K562 (cell line): ENCODE measurements around the gene ENOX2. TPM values are rescaled to one million over a fixed set of nuclear protein-coding genes. Genes with fewer than 3 reads are reported as not detected.

Experiments
- ATAC-seq: fragments of 200-7000 bp; cut with Tn5 transposase; 3 replicates; pipeline ENCODE4 v1.9.1; 2020; ENCODE audit warnings: moderate library complexity
- BruUV-seq: library from RNA; stranded (reverse); fragments of 400-500 nt; replicated peaks from 2 replicates; lab custom pipeline; 2021; lab: Mats Ljungman, UMichigan
- CTCF ChIA-PET: fragments of 300-600 bp; formaldehyde crosslinking; extraction: SDS; loops from one replicate; lab custom pipeline; 2021; ENCODE audit warnings: low intra/inter-chr PET ratio; lab: Yijun Ruan, JAX
- POLR2A ChIA-PET: fragments of 300-600, 350-650 bp; sonication (Branson Sonifier 250); formaldehyde crosslinking; extraction: SDS; loops from one replicate; lab custom pipeline; 2021; ENCODE audit warnings: antibody characterized with exemption, inconsistent platforms; lab: Yijun Ruan, JAX
- DNase-seq, 4 experiments: peaks; one replicate each; pipeline versions ENCODE4 v3.0.0 to v3.0.0-alpha.2; 2011 to 2018; ENCODE audit warnings: low spot score in 3 of 4, mixed read lengths in 3 of 4; ENCODE audit errors: extremely low read depth in 1 of 4
- FAIRE-seq: peaks from 2 replicates; lab custom pipeline; 2011; peaks lifted over from hg19 to GRCh38; lab: Jason Lieb, UNC
- H2AFZ ChIP-seq: 2 replicates; pipeline ENCODE4 v1.6.0; 2011; ENCODE audit warnings: low read depth, low read length, control low read depth, inconsistent platforms
- H3K27ac ChIP-seq: fragments of 200-600 bp; 3 replicates; pipeline ENCODE4 v1.8.0; 2011; ENCODE audit warnings: low read depth, mild to moderate bottlenecking, control low read depth, inconsistent platforms, low read length, moderate library complexity, mixed read lengths; ENCODE audit errors: extremely low read depth
- H3K27me3 ChIP-seq, 2 experiments: fragments of 300-600 bp in 1 of 2; 2 replicates in 1 of 2; 3 replicates in 1 of 2; pipeline versions ENCODE4 v1.6.0 to v1.8.0; 2011; ENCODE audit warnings: inconsistent platforms in 2 of 2, low read length in 2 of 2, mild to moderate bottlenecking in 1 of 2, mixed read lengths in 1 of 2, moderate library complexity in 1 of 2; ENCODE audit not compliant: control insufficient read depth in 2 of 2, insufficient read depth in 2 of 2
- H3K36me3 ChIP-seq: fragments of 300-600 bp; 3 replicates; pipeline ENCODE4 v1.8.0; 2011; ENCODE audit warnings: mild to moderate bottlenecking, low read length, inconsistent platforms; ENCODE audit not compliant: control insufficient read depth, insufficient read depth
- H3K4me1 ChIP-seq, 2 experiments: fragments of 200-600 bp in 1 of 2; replicated peaks in 1 of 2; 2 replicates in 1 of 2; 3 replicates in 1 of 2; pipeline versions ENCODE4 v1.5.1 to v1.8.0; 2011; ENCODE audit warnings: inconsistent platforms in 2 of 2, low read length in 2 of 2, mild to moderate bottlenecking in 1 of 2, mixed read lengths in 1 of 2, moderate library complexity in 1 of 2; ENCODE audit not compliant: control insufficient read depth in 2 of 2, insufficient read depth in 2 of 2
- H3K4me2 ChIP-seq: 2 replicates; pipeline ENCODE4 v1.6.1; 2011; ENCODE audit warnings: low read length, control low read depth, inconsistent platforms, mixed read lengths; ENCODE audit not compliant: insufficient read depth
- H3K4me3 ChIP-seq: fragments of 200-600 bp; sonication (generic), shearing (Covaris generic); 2 replicates; pipeline ENCODE4 v1.5.1; 2016; ENCODE audit warnings: control low read depth, inconsistent platforms
- H3K79me2 ChIP-seq: fragments of 200-600 bp; 3 replicates; pipeline ENCODE4 v1.8.0; 2011; ENCODE audit warnings: low read length, inconsistent platforms; ENCODE audit not compliant: control insufficient read depth, insufficient read depth
- H3K9ac ChIP-seq, 2 experiments: 2 replicates each; pipeline versions ENCODE4 v1.6.0 to v1.6.1; 2011; ENCODE audit warnings: low read depth in 2 of 2, low read length in 2 of 2, control low read depth in 1 of 2, inconsistent platforms in 1 of 2, mild to moderate bottlenecking in 1 of 2, mixed read lengths in 1 of 2; ENCODE audit not compliant: insufficient read depth in 1 of 2
- H3K9me1 ChIP-seq: one replicate; pipeline ENCODE4 v1.6.0; 2011; ENCODE audit warnings: inconsistent platforms, mild to moderate bottlenecking, low read length, moderate library complexity; ENCODE audit not compliant: control insufficient read depth, insufficient read depth
- H3K9me3 ChIP-seq: replicated peaks from 2 replicates; pipeline ENCODE4 v1.5.1; 2011; ENCODE audit warnings: low read depth, low read length, inconsistent platforms; ENCODE audit not compliant: control insufficient read depth, insufficient read depth
- H4K20me1 ChIP-seq: replicated peaks from 2 replicates; pipeline ENCODE4 v1.6.1; 2011; ENCODE audit warnings: low read length, inconsistent platforms, mixed read lengths; ENCODE audit not compliant: control insufficient read depth, insufficient read depth
- BHLHE40 ChIP-seq: IDR thresholded peaks from 2 replicates; pipeline ENCODE4 v1.6.1; 2011; ENCODE audit warnings: low read length, improper control_type of control experiment
- HIVEP1 ChIP-seq: fragments of 250-450 bp; sonication (Bioruptor Pico); IDR thresholded peaks from 2 replicates; pipeline ENCODE4 v1.4.0; 2020; ENCODE audit warnings: mild to moderate bottlenecking
- MYC ChIP-seq, 2 experiments: fragments of 250-450 bp in 1 of 2; sonication (Bioruptor Pico) in 1 of 2; IDR thresholded peaks; 2 replicates each; pipeline versions ENCODE4 v1.5.1 to v1.6.1; 2012 to 2021; ENCODE audit warnings: low read depth in 2 of 2, borderline replicate concordance in 1 of 2, improper control_type of control experiment in 1 of 2, low read length in 1 of 2, mild to moderate bottlenecking in 1 of 2, moderate library complexity in 1 of 2
- ZNF146 ChIP-seq: IDR thresholded peaks from one replicate; pipeline ENCODE4 v1.6.1; 2018; ENCODE audit warnings: missing compliant biosample characterization; ENCODE audit not compliant: unreplicated experiment
- ZNF282 ChIP-seq: sonication (generic); formaldehyde crosslinking; IDR thresholded peaks from 2 replicates; pipeline ENCODE4 v1.8.1; 2023; ENCODE audit warnings: missing genetic modification reagents
- ZNF347 ChIP-seq: fragments of 450-650 bp; formaldehyde crosslinking; IDR thresholded peaks from 2 replicates; pipeline ENCODE4 v1.4.0; 2020; ENCODE audit warnings: low read depth, mild to moderate bottlenecking, moderate library complexity
- ZNF668 ChIP-seq: fragments of 250-450 bp; sonication (Bioruptor Pico); IDR thresholded peaks from 2 replicates; pipeline ENCODE4 v1.8.0; 2022; ENCODE audit warnings: mild to moderate bottlenecking, inconsistent platforms
- ZNF707 ChIP-seq: fragments of 250-450 bp; sonication (Bioruptor Pico); conservative IDR thresholded peaks from 2 replicates; pipeline ENCODE4 v1.8.0; 2022; ENCODE audit warnings: inconsistent platforms, mild to moderate bottlenecking, moderate library complexity
- ZSCAN29 ChIP-seq: fragments of 450-650 bp; IDR thresholded peaks from 2 replicates; pipeline ENCODE4 v1.6.1; 2017
- in situ Hi-C: fragments of 300-500 bp; cut with MboI; formaldehyde crosslinking; loops from 4 replicates; pipeline ENCODE4 v1.15.0; 2018; ENCODE audit warnings: inconsistent platforms, mixed read lengths
- intact Hi-C: fragments of 100-400 bp; cut with micrococcal nuclease; formaldehyde crosslinking; loops from 2 replicates; pipeline ENCODE4 v1.14.2; 2022
- polyA plus RNA-seq, 8 experiments: library from polyadenylated mRNA; depleted of rRNA in 4 of 8; stranded (reverse) in 5 of 8; unstranded in 3 of 8; fragments of >200 nt; fragmentation: Nextera tagmentation in 2 of 8; fragmentation: Illumina TruSeq in 1 of 8; extraction: Ambion mirVana in 2 of 8; extraction: Trizol in 1 of 8; gene quantifications; 2 replicates each; pipeline versions ENCODE4 v1.2.1 to v1.2.3, GENCODE V29; 2011 to 2014; ENCODE audit warnings: inconsistent platforms in 1 of 8, missing spikeins in 1 of 8
- total RNA-seq, 7 experiments: library from RNA; depleted of rRNA in 6 of 7; stranded (reverse); fragments of >200 nt in 6 of 7; fragmentation: Illumina TruSeq in 2 of 7; extraction: Trizol in 2 of 7; gene quantifications; 2 replicates each; pipeline versions ENCODE4 v1.2.1 to v1.2.3, GENCODE V29; 2011 to 2021; ENCODE audit warnings: low replicate concordance in 1 of 7
- TF ChIP-seq, protein P1 (sequence below): fragments of 250-450 bp; sonication (Bioruptor Pico); IDR thresholded peaks from 2 replicates; pipeline ENCODE4 v1.8.0; 2021; ENCODE audit warnings: mild to moderate bottlenecking, moderate library complexity
- TF ChIP-seq, protein P2 (sequence below): sonication (generic); formaldehyde crosslinking; IDR thresholded peaks from 2 replicates; pipeline ENCODE4 v1.8.0; 2022; ENCODE audit warnings: mild to moderate bottlenecking, low read depth, missing genetic modification reagents

Gene ENOX2
- total and polyA plus RNA-seq, 9 of the 15 experiments (the other 6 are each of a cell fraction or from before 2014, with no cell fraction given) = 6.1 to 24.0 (median 13.8) TPM

DNA sequence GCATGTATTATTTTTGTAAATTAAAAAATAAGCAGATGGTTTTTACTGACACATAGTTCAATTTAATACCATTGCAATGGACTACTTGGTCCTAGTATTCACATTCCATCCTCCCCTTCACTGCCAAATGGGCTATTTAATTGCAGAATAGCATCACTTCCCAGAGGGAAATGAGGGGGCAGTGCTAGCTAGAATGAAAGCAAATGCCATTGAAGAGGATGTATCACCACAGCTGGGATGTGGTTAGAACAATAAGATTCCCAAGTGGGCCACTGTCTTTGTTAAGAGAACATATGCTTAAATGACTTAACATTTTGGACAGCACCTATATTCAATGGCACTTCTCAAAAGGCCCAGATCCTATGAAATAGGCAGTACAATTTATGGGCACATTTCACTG lies 276.5 kb downstream of the ENOX2 start:
- FAIRE-seq = no peak
- H3K9me1 ChIP-seq = no peaks in the 10 kb centered on the region
- TF ChIP-seq ZNF347 (CRISPR knock-in tag) (no peak), ZNF146 (CRISPR knock-in tag) (no peak), MYC (IDR thresholded peaks at IDR 0.05; ENCODE audit: low read depth, low read length) (no peak), MYC (CRISPR knock-in tag; IDR thresholded peaks at IDR 0.05; ENCODE audit: borderline replicate concordance, low read depth) (no peak), HIVEP1 (CRISPR knock-in tag) (no peak), ZNF668 (CRISPR knock-in tag) (no peak), ZNF282 (no peak), ZNF707 (CRISPR knock-in tag) (no peak), ZSCAN29 (no peak), BHLHE40 (no peak)
- TF ChIP-seq, protein P1, sequence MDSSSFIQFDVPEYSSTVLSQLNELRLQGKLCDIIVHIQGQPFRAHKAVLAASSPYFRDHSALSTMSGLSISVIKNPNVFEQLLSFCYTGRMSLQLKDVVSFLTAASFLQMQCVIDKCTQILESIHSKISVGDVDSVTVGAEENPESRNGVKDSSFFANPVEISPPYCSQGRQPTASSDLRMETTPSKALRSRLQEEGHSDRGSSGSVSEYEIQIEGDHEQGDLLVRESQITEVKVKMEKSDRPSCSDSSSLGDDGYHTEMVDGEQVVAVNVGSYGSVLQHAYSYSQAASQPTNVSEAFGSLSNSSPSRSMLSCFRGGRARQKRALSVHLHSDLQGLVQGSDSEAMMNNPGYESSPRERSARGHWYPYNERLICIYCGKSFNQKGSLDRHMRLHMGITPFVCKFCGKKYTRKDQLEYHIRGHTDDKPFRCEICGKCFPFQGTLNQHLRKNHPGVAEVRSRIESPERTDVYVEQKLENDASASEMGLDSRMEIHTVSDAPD (CRISPR knock-in tag) = no peak
- TF ChIP-seq, protein P2, sequence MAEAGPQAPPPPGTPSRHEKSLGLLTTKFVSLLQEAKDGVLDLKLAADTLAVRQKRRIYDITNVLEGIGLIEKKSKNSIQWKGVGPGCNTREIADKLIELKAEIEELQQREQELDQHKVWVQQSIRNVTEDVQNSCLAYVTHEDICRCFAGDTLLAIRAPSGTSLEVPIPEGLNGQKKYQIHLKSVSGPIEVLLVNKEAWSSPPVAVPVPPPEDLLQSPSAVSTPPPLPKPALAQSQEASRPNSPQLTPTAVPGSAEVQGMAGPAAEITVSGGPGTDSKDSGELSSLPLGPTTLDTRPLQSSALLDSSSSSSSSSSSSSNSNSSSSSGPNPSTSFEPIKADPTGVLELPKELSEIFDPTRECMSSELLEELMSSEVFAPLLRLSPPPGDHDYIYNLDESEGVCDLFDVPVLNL (CRISPR knock-in tag) = no peak
- ChIA-PET POLR2A (no interaction called here), CTCF (no interaction called here)
- no peak for DNase-seq
- H3K9ac ChIP-seq = no peak overlapping the region
- intact Hi-C loops = no loop called here
- H3K79me2 ChIP-seq = no peaks in the 10 kb centered on the region
- H3K4me2 ChIP-seq = no peak overlapping the region
- H2AFZ ChIP-seq = no peak overlapping the region
- in situ Hi-C loops = no loop called here
- H3K27ac ChIP-seq = no peak overlapping the region
- H3K27me3 ChIP-seq = no peaks in the 10 kb centered on the region
- no peak for ATAC-seq
- BruUV-seq = no TSS peak
- no peaks in the 10 kb centered on the region for H3K4me1 ChIP-seq
- no peaks in the 10 kb centered on the region for H3K9me3 ChIP-seq
- no peaks in the 10 kb centered on the region for H4K20me1 ChIP-seq
- no peak overlapping the region for H3K4me3 ChIP-seq
- H3K36me3 ChIP-seq = no peaks in the 10 kb centered on the region; the same call in 2 of the 3 replicates
